ENCODE data around the gene HECA. TPM values are rescaled to one million over a fixed set of nuclear protein-coding genes. Genes with fewer than 3 reads are reported as not detected.
"Not testable (repeated sequence)": the region's sequence is repeated elsewhere in the genome, so short reads cannot be mapped to it uniquely, and the experiment has no call there.

The HECA gene
- polyA plus RNA-seq, 1 experiment, result 9.5 TPM

DNA sequence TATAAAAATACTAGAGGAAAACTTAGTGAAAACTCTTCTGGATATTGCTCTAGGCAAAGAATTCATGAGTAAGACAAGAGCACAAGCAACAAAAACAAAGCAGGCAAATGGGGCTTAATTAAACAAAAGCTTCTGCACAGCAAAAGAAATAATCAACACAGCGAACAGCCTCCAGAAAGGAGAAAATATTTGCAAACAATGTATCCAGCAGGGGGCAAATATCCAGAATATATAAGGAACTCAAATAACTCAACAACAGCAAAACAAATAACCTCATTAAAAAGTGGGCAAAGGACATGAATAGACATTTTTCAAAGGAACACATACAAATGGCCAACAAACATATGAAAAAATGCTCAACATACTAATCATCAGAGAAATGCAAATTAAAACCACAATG, 17.1 kb upstream of the HECA start:
- POLR2A ChIA-PET, result no interaction called here
- TF ChIP-seq, protein P1, sequence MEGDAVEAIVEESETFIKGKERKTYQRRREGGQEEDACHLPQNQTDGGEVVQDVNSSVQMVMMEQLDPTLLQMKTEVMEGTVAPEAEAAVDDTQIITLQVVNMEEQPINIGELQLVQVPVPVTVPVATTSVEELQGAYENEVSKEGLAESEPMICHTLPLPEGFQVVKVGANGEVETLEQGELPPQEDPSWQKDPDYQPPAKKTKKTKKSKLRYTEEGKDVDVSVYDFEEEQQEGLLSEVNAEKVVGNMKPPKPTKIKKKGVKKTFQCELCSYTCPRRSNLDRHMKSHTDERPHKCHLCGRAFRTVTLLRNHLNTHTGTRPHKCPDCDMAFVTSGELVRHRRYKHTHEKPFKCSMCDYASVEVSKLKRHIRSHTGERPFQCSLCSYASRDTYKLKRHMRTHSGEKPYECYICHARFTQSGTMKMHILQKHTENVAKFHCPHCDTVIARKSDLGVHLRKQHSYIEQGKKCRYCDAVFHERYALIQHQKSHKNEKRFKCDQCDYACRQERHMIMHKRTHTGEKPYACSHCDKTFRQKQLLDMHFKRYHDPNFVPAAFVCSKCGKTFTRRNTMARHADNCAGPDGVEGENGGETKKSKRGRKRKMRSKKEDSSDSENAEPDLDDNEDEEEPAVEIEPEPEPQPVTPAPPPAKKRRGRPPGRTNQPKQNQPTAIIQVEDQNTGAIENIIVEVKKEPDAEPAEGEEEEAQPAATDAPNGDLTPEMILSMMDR (IDR thresholded peaks at IDR 0.05; ENCODE audit: insufficient read depth, low read depth, low read length), result 0 out of 2 replicates have a peak, but pooled peaks have one; percentile 5
- no peak for DNase-seq (ENCODE audit: low read depth)
- CTCF ChIA-PET, result interaction anchor here (0.5 to 1.3 kb wide), 7 partner anchors 12 to 421 kb away, joined by 3 to 4 read pairs (median 3); no protein-coding TSS in a partner anchor
- H3K36me3 ChIP-seq (ENCODE audit: control insufficient read depth, insufficient read depth, low read length), result no peaks in the 10 kb centered on the region
- peaks cover 1% of the 10 kb centered on the region; the same call in 1 of the 2 replicates for H3K27me3 ChIP-seq (ENCODE audit: control insufficient read depth, insufficient read depth, low read length)
- H3K4me3 ChIP-seq (ENCODE audit: low read depth, low read length), result no peak overlapping the region

DNA sequence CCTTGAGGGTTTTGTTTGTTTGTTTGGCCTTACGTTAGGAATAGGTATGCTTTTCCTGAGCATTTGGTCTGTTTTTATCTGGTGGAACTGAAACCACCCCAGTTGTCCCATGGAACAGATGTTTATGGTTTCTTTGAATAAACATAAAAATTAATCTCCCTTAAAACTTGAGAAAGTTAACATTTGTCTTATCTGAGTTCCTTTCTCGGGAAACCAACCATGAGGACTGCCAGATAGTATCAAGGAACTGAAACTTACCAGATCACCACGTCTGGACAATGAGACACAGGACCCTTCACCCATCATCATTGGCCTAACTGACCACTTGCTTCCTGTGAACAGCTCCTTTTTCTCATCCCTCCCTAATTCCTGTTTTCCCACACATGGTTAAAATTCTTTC, 15.3 kb upstream of the HECA start:
- no peak overlapping the region for H3K4me3 ChIP-seq (ENCODE audit: low read depth, low read length)
- POLR2A ChIA-PET, result no interaction called here
- H3K36me3 ChIP-seq (ENCODE audit: control insufficient read depth, insufficient read depth, low read length), result no peaks in the 10 kb centered on the region
- CTCF ChIA-PET, result no interaction called here
- TF ChIP-seq, protein P1 (IDR thresholded peaks at IDR 0.05; ENCODE audit: insufficient read depth, low read depth, low read length), result no peak
- peaks cover 1% of the 10 kb centered on the region; the same call in 1 of the 2 replicates for H3K27me3 ChIP-seq (ENCODE audit: control insufficient read depth, insufficient read depth, low read length)
- no peak for DNase-seq (ENCODE audit: low read depth)

DNA sequence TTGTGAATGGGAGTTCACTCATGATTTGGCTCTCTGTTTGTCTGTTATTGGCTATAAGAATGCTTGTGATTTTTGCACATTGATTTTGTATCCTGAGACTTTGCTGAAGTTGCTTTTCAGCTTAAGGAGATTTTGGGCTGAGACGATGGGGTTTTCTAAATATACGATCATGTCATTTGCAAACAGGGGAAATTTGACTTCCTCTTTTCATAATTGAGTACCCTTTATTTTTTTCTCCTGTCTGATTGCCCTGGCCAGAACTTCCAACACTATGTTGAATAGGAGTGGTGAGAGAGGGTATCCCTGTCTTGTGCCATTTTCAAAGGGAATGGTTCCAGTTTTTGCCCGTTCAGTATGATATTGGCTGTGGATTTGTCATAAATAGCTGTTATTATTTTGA, 12.1 kb upstream of the HECA start:
- POLR2A ChIA-PET; H3K4me3 ChIP-seq (ENCODE audit: low read depth, low read length): not testable (repeated sequence)
- CTCF ChIA-PET, result interaction anchor here (1.3 kb wide), 1 partner anchor 242 kb away, joined by 3 read pairs; no protein-coding TSS in a partner anchor

DNA sequence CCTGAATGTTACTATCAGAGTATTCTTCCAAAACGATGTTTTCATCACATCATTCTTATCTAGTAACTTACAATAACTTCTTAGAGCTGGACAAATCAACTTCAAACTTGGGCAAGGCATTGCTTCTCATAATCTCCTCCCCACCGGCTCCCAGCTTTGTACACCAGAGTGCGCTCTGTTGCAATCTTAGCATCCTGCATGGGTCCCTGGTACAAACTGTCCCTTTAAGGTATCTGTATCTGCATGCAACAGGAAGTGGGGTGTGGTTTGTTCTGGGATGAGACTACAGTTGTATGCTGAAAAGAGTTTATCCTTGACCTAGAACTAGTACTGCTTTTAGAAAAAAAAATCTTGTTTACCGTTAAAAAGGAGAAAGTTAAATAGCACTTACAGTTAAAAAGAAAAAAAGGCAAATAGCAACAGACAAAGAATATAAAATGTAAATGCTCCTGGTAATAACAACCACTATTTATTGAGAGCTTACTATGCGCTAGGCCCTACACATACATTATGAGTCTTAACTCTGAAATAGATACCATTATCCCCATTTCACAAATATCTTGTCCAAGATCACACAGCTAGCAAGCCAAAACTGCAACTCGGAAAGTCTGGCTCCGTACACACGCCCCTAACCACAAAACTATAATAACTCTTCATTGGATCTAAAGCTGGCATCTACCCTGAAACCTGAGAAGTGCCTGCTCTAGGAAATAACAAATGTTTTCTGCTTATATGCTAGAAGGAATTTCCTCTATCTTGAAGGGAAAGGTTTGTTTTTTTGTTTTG, 9.8 kb upstream of the HECA start:
- ChIA-PET POLR2A (no interaction called here), CTCF (interaction anchor here (0.7 to 1.5 kb wide), 3 partner anchors 94 to 307 kb away, joined by 3 to 5 read pairs (median 3); no protein-coding TSS in a partner anchor)
- no peak for DNase-seq (ENCODE audit: low read depth)
- TF ChIP-seq, protein P1 (IDR thresholded peaks at IDR 0.05; ENCODE audit: insufficient read depth, low read depth, low read length), result peak; percentile 39
- Histone ChIP-seq H3K4me3 (ENCODE audit: low read depth, low read length) (no peak overlapping the region), H3K27me3 (ENCODE audit: control insufficient read depth, insufficient read depth, low read length) (no peaks in the 10 kb centered on the region), H3K36me3 (ENCODE audit: control insufficient read depth, insufficient read depth, low read length) (no peaks in the 10 kb centered on the region)

More for the DNA sequence above, 12.1 kb upstream of the HECA start:
- H3K27me3 ChIP-seq (ENCODE audit: control insufficient read depth, insufficient read depth, low read length); DNase-seq (ENCODE audit: low read depth); H3K36me3 ChIP-seq (ENCODE audit: control insufficient read depth, insufficient read depth, low read length): not testable (repeated sequence)

DNA sequence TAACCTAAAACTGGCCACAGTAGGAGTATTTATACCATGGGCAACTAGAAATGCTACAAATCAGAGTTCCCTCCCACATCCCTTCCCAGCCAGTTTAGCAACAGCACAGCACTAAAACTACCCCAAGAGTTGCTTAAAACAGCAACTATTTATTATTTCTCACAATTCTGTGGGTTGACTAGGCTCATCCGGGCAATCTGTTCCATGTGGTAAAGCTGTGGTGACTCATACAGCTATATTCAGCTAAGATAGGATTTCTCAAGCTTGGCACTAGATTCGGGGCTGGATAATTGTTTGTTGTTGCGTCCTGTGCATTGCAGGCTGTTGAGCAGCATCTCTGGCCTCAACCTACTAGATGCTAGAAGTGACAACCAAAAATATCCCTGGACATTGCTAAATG, 8.6 kb upstream of the HECA start:
- Histone ChIP-seq H3K36me3 (ENCODE audit: control insufficient read depth, insufficient read depth, low read length) (no peaks in the 10 kb centered on the region), H3K27me3 (ENCODE audit: control insufficient read depth, insufficient read depth, low read length) (no peaks in the 10 kb centered on the region), H3K4me3 (ENCODE audit: low read depth, low read length) (no peak overlapping the region)
- peak; percentile 62 for DNase-seq (ENCODE audit: low read depth)
- POLR2A ChIA-PET, result interaction anchor here (0.5 kb wide), 1 partner anchor 691 kb away, joined by 3 read pairs; no protein-coding TSS in a partner anchor
- TF ChIP-seq, protein P1 (IDR thresholded peaks at IDR 0.05; ENCODE audit: insufficient read depth, low read depth, low read length), result no peak
- CTCF ChIA-PET, result no interaction called here

Measured in BJ (cell line).